ELF-1 (cell line): ENCODE measurements around the gene SLC29A3.
"Not testable (repeated sequence)": the region's sequence is repeated elsewhere in the genome, so short reads cannot be mapped to it uniquely, and the experiment has no call there.

Experiments
- DNase-seq: peaks from one replicate; pipeline ENCODE4 v3.0.0-alpha.2; 2016; ENCODE audit warnings: low read depth, low spot score

SLC29A3 gene

GRCh38 chr10:71319042-71319799 lies at the start of gene SLC29A3:
SLC29A3 (plus strand) TSS chr10:71319259; CDS start chr10:71319310, 51 bp downstream.
- DNase-seq = peak; percentile 89

DNA sequence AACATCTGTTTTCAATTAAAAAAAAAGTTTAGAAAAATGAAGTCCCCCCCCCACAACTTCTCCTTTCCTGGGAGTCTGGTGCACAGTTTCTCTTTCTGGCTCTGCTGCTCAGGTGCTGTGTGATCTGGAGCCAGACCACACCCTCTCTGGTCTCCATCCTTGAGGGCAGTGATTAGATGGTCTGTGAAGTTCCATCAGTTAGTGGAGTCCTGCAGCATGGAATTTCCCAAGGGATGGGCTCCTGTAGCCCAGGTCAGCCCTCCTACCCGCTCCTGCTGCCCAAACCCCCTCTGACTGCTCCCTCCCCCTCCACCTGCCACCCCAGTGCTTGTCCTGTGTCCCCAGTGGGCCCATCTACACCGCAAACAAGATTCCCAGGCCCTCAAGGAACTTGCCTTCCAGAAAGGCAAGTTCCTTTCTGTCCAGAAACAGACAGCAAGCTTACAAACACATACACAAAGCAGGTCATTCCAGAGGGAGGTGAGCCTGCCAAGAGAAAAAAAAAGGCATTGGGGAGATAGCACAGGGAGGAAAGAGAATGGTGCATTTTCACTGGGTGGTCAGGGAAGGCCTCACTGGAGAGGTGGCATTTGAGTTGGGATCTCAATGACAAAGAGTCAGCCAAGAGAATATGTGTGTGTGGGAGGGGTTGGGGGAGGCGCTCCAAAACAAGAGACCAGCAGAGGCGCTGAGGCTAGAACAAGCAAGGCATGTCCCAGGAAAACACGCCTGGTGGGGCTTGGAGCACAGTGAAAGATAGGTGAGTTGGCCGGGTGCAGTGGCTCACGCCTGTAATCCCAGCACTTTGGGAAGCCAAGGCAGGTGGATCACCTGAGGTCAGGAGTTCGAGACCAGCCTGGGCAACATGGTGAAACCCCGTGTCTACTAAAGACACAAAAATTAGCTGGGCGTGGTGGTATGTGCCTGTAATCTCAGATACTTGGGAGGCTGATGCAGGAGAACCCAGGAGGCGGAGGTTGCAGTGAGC lies 49.5 kb upstream of the SLC29A3 start:
- DNase-seq = peak; percentile 95

GRCh38 chr10:71270301-71271220 lies 48.5 kb upstream of the SLC29A3 start:
- DNase-seq = peak; percentile 83

DNA sequence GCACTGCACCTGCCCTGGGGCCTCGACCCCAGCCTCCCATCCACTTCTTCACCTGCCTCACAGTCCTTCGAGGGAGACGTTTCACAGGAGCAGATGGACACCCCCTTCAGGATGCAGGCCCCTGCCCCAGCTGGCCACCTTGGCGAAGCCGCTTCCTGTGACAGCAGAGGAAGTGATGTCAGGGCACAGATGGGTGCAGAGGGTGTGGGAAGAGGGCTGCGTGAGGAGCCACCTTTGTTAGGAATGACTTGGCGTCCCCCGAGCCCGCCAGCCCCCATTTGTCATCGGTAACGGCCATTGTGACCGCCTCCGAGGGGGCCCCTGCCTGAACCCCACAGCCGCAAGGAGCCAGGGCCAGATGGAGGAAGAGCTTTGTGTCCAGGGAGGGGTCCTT lies 47.4 kb upstream of the SLC29A3 start:
- DNase-seq = no peak

DNA sequence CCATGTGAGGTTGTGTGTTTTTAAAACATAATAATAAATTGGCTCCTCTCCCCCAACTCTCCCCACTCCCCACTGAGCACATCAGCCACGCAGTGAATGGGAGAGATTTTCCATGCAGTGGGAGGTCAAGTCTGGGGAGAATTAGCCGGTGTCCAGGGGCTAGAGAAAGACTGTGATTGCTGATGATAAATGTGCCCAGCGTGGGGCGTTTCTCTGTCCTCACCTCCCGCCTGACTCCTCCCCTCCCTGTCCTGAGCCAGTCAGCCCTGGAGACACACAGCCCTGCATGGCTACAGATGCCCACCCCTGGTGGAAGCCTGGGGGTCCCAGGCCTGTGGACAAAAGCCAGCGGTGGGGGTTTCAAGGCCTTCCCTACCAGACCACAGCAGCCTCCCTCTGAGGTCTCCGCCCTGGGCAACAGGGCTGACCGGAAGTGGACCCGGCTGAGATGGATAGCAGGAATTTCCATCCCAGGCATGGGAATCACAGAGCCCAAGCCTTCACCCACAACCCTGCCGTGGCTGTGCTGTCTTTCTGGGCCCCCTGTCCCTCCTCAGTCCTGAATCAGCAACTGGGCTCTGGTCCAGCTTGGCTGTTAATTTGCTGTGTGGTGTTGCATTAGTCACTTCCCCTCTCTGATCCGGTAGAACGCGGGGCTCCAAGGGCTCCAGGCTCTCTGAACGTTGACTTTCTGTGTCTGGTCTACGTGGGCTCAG lies 46.8 kb upstream of the SLC29A3 start:
- DNase-seq = no peak

DNA sequence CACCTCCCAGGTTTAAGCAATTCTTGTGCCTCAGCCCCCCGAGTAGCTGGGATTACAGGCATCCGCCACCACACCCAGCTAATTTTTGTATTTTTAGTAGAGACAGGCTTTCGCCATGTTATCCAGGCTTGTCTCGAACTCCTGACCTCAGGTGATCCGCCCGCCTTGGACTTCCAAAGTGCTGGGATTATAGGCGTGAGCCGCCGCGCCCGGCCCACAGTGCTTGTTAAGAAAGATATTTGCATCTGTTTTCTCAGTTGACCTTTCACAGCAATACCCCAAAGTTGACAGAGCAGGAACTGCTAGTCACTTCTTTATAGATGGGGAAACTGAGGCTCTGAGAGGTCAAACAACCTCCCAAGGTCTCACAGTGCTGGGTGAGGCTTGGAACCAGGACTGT lies 46.1 kb upstream of the SLC29A3 start:
- DNase-seq = not testable (repeated sequence)

GRCh38 chr10:71273506-71273905 lies 45.6 kb upstream of the SLC29A3 start:
- no peak for DNase-seq

GRCh38 chr10:71274901-71275796 lies 43.9 kb upstream of the SLC29A3 start:
- no peak for DNase-seq

- no peak for DNase-seq
These were observed 42.2 kb upstream of the SLC29A3 start for GRCh38 chr10:71276873-71277272.

DNA sequence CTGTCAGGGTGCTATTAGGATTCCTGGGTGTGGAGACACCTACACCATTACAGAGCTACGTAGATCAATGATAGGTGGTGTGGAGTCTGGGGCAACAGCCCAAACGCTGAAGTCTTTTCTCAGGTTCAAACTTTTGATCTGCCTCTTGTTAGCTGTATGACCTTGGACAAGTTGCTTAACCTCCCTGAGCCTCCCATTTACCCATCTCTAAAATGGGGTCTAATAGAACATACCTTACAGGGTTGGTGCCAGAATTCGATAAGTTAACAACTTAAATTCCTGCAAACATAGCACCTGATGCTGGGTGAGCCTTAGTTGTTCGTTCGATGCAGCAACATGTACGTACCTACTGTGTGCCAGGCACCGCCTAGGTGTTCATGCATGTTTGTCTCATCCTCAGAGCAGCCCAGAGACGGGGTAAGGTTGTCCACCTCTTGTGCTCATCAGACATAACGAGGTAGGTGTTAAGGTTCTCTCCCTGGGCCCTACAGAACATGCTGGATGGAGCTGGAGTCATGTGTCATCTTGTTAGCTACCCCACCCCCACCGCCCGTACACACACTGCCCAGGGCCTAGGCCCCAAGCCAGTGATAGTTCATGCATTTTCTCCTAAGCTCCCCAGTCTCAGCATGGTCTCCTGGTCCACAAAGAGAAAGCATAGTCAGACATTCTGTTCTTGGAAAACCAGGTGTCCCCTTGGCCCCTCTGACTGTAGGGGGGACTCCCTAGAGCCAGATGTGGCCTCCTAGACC lies 41.0 kb upstream of the SLC29A3 start:
- no peak for DNase-seq

GRCh38 chr10:71278691-71279588 lies 40.1 kb upstream of the SLC29A3 start:
- DNase-seq = peak; percentile 59

GRCh38 chr10:71279590-71280170 lies 39.4 kb upstream of the SLC29A3 start:
- no peak for DNase-seq

GRCh38 chr10:71280216-71280615 lies 38.8 kb upstream of the SLC29A3 start:
- no peak for DNase-seq

GRCh38 chr10:71280825-71281224 lies 38.2 kb upstream of the SLC29A3 start:
- DNase-seq = no peak

GRCh38 chr10:71281646-71282322 lies 37.3 kb upstream of the SLC29A3 start:
- no peak for DNase-seq

DNA sequence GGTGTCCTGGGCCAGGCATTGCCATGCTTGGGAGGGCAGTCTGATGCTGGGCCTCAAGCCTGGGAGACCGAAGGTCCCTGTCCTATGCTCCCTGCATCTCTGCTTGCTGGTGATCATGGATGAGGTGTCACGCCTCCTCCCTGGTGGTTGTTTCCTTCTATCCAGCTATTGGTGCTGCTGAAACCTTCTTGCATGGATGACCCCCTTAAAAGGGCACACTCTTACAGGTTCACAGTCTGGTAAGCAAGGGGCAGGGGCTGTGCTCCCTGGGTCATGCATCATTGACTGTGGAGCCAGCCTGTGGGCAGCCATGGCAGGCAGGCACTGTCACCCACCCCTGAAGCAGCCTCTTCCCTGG lies 36.8 kb upstream of the SLC29A3 start:
- no peak for DNase-seq

DNA sequence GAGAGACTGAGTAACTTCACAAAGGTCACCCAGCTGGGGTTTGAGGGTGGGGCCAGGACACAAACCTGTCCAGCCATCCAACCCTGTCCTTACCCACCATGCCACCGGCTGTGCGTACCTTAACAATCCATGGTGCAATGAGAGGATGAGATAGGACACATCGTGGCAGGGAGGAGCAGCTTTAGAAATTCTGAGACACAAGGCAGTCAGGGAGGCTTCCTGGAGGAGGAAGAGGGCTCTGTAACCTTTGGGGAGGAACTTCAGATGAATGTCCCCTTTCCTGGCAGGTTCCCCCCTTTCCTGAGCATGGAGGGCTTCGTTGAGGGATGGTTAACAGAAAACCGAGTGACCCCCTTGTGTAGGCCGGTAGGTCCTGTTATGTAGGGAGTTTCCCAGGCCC lies 35.6 kb upstream of the SLC29A3 start:
- no peak for DNase-seq
